Activated T-cell treated with anti-CD3 and anti-CD28 coated beads for 4 hours (primary cell): ENCODE results near the gene GPC1.
"Not testable (repeated sequence)": the region's sequence is repeated elsewhere in the genome, so short reads cannot be mapped to it uniquely, and the experiment has no call there.

Experiments
- DNase-seq: peaks from one replicate; pipeline ENCODE4 v3.0.0-alpha.2; 2020

Gene GPC1

GRCh38 chr2:240469239-240469636, 33.8 kb downstream of the GPC1 start:
- DNase-seq: no peak

GRCh38 chr2:240469740-240470139, 34.3 kb downstream of the GPC1 start:
- DNase-seq: no peak

- no peak for DNase-seq
Observed at GRCh38 chr2:240472078-240472790, 36.8 kb downstream of the GPC1 start.

GRCh38 chr2:240473211-240473610, 37.7 kb downstream of the GPC1 start:
- no peak for DNase-seq

GRCh38 chr2:240477916-240478315, 42.5 kb downstream of the GPC1 start:
- no peak for DNase-seq

- DNase-seq: no peak
Observed at GRCh38 chr2:240478346-240479110, 43.1 kb downstream of the GPC1 start.

- DNase-seq: no peak
Observed at GRCh38 chr2:240479111-240479501, 43.6 kb downstream of the GPC1 start.

GRCh38 chr2:240480834-240481623, 45.6 kb downstream of the GPC1 start:
- DNase-seq: no peak

GRCh38 chr2:240481720-240482119, 46.3 kb downstream of the GPC1 start:
- DNase-seq: no peak

GRCh38 chr2:240482141-240482540, 46.7 kb downstream of the GPC1 start:
- no peak for DNase-seq

GRCh38 chr2:240491483-240491882, 56.0 kb downstream of the GPC1 start:
- no peak for DNase-seq

GRCh38 chr2:240494194-240494793, 58.8 kb downstream of the GPC1 start:
- DNase-seq: no peak

- not testable (repeated sequence) for DNase-seq
Observed at GRCh38 chr2:240494942-240495341, 59.5 kb downstream of the GPC1 start.

GRCh38 chr2:240497082-240497481, 61.6 kb downstream of the GPC1 start:
- DNase-seq: not testable (repeated sequence)

GRCh38 chr2:240498171-240498957, 62.9 kb downstream of the GPC1 start:
- DNase-seq: no peak

GRCh38 chr2:240498958-240499260, 63.4 kb downstream of the GPC1 start:
- DNase-seq: no peak

GRCh38 chr2:240499309-240500301, 64.1 kb downstream of the GPC1 start:
- no peak for DNase-seq

- no peak for DNase-seq
Observed at GRCh38 chr2:240500561-240501423, 65.3 kb downstream of the GPC1 start.

- no peak for DNase-seq
Observed at GRCh38 chr2:240501531-240501991, 66.1 kb downstream of the GPC1 start.

- no peak for DNase-seq
Observed at GRCh38 chr2:240502059-240502429, 66.6 kb downstream of the GPC1 start.
